ENCODE measurements around the gene CCDC182.

The CCDC182 gene

DNA sequence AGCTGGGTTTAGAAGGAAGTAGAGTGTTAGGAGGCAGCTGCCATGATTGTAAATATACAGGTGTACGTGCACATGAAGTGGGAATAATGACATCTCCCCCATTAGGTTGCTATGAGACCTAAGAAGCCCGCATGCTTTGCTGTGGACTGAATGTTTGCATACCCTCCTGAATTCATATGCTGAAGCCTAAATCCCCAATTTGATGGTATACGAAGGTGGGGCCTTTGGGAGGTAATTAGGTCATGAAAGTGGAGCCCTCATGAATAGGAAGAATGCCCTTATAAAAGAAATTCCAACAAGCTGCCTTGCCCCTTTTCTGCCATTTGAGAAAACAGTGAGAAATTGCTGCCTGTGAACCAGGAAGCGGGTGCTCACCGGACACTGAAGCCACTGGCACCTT is 44.0 kb downstream of the CCDC182 start:
- DNase-seq (ENCODE audit: extremely low read depth in 1 of 2, low read depth in 1 of 2) = no peak

DNA sequence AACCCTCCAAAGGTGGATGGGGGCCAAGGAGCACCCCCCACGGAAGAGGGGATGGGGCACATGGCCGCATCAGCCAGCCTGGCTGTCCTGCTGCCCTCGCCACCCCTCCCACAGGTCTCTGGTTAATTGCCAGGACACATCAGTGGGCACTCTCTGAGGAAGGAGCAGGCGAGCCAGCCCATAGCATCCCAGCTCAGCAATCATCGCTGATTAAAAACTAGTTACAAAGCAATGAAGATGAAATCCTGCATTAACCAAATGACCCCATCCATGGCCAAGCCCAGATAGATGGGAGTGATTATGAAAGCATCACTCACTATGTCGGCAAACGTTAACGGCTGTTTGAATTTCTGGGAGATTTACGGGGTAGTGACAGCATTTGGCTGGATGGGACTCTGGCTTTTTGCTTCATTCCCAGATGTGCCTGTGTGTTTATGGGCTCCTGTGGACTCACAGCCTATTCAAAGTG is 45.3 kb downstream of the CCDC182 start:
- DNase-seq (ENCODE audit: extremely low read depth in 1 of 2, low read depth in 1 of 2) = no peak

DNA sequence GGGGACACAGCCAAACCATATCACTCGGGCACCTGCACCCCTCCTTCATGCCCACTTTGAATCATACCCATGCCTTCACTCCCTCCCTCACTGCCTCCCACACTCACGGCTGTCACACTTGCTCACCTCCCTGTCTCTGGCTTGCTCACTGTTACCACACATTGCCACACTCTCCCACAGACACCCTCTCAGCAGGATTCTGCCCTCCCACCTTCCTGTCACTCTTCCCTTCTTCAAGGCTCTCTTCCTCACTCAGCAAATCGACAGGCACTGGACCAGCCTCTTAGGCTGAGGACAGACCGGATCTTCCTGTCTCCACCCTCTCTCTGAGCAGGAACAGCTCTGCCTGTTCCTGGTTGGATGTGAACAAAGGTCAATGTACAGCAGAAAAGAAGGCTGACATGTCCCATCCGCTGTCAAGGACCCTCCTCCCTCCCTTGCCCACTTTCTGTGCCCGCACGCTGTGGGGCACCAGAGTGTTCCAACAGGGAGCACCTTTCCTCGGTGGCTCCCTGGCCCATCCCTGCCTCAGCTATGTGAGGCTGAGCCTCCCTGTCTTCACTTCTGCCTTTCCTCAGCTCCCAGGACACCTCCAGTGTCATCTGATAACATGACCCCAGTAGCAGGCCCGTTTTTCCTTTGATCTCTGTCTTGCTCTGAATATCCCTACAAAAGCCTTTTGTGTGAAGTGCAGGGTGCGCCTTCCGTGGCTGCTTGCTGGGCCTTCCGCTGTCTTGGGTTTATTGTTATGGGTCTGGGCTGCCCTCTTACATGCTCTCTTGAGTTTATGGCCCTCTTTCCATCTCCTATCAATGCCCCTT is 47.0 kb downstream of the CCDC182 start:
- peak in 1 of 2 donors; percentile 34 for DNase-seq (ENCODE audit: extremely low read depth in 1 of 2, low read depth in 1 of 2)

DNA sequence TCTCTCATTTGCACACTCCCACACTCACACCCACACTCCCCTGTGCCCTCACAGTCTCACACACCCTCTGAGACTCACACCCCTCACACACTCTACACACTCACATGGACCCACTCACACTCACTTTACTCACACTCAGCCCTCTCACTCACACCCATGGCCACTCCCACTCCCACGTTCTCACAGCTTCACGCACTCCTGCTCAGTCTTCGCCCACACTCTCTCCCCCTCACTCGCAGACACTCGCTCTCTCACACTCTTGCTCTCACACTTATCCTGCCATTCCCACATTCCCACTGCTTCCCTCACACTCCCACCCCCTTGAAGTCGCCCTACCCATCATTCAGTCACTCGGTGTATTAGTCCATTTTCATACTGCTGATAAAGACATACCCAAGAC is 47.9 kb downstream of the CCDC182 start:
- DNase-seq (ENCODE audit: extremely low read depth in 1 of 2, low read depth in 1 of 2) = no peak

DNA sequence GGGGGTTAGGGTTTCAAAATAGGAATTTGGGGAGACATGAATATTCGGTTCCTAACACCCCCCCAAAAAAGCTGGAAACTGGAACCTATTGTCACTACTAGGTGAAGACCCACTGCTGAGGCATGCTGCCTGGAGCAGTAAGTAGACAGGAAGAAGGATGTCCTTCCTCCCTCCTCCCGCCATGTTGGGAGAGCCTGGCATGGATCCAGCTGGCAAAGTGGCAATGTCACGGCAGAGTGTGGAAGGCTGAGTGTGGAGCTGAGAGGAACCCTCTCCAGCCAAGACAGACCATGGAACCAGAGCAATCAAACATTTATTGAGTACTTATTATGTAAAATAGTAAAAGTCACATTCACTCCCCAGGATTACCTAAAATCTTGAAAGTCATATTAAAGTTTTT is 49.0 kb downstream of the CCDC182 start:
- no peak for DNase-seq (ENCODE audit: extremely low read depth in 1 of 2, low read depth in 1 of 2)
